Endothelial cell of hepatic sinusoid (primary cell): ENCODE data around the gene SYNJ2.

Experiments
- in situ Hi-C: cut with HindIII; loops from 2 replicates; pipeline ENCODE4 v1.10.0; 2017; ENCODE audit warnings: low sequenced_read_pairs

SYNJ2 gene

GRCh38 chr6:158009935-158010585 is 28.4 kb downstream of the SYNJ2 start:
- in situ Hi-C loops = no loop called here

GRCh38 chr6:158010591-158011477 is 29.2 kb downstream of the SYNJ2 start:
- in situ Hi-C loops = no loop called here

GRCh38 chr6:158011478-158011920 is 29.8 kb downstream of the SYNJ2 start:
- in situ Hi-C loops = no loop called here

- in situ Hi-C loops = no loop called here
Observed at GRCh38 chr6:158011980-158012566, 30.4 kb downstream of the SYNJ2 start.

GRCh38 chr6:158013904-158014504 is 32.3 kb downstream of the SYNJ2 start:
- in situ Hi-C loops = no loop called here

- in situ Hi-C loops = no loop called here
Observed at GRCh38 chr6:158014505-158015187, 33.0 kb downstream of the SYNJ2 start.

GRCh38 chr6:158015188-158015506 is 33.5 kb downstream of the SYNJ2 start:
- in situ Hi-C loops = no loop called here

GRCh38 chr6:158016571-158017383 is 35.1 kb downstream of the SYNJ2 start:
- in situ Hi-C loops = no loop called here

GRCh38 chr6:158017621-158018040 is 36.0 kb downstream of the SYNJ2 start:
- in situ Hi-C loops = no loop called here

- in situ Hi-C loops = no loop called here
Observed at GRCh38 chr6:158018041-158018771, 36.5 kb downstream of the SYNJ2 start.

GRCh38 chr6:158018851-158019361 is 37.2 kb downstream of the SYNJ2 start:
- in situ Hi-C loops = no loop called here

- in situ Hi-C loops = no loop called here
Observed at GRCh38 chr6:158019416-158019815, 37.8 kb downstream of the SYNJ2 start.

GRCh38 chr6:158020272-158020711 is 38.6 kb downstream of the SYNJ2 start:
- in situ Hi-C loops = no loop called here

GRCh38 chr6:158020811-158021210 is 39.1 kb downstream of the SYNJ2 start:
- in situ Hi-C loops = no loop called here

- in situ Hi-C loops = no loop called here
Observed at GRCh38 chr6:158021376-158021775, 39.7 kb downstream of the SYNJ2 start.

GRCh38 chr6:158021814-158022748 is 40.4 kb downstream of the SYNJ2 start:
- in situ Hi-C loops = no loop called here

GRCh38 chr6:158022749-158023596 is 41.3 kb downstream of the SYNJ2 start:
- in situ Hi-C loops = no loop called here
